ENCODE results near the gene RAP1B. TPM values are rescaled to one million over a fixed set of nuclear protein-coding genes. Genes with fewer than 3 reads are reported as not detected.
"Not testable (repeated sequence)": the region's sequence is repeated elsewhere in the genome, so short reads cannot be mapped to it uniquely, and the experiment has no call there.

The RAP1B gene
- polyA plus RNA-seq, 1 donor = 253 TPM

- no peak for DNase-seq
- no peaks in the 10 kb centered on the region for H3K4me1 ChIP-seq (ENCODE audit: control insufficient read depth, insufficient read depth, low read length)
- H3K9me3 ChIP-seq (ENCODE audit: control insufficient read depth, low read depth, low read length) = no peaks in the 10 kb centered on the region
- no CpG with 5 or more reads among the region's 1 CpG for WGBS (ENCODE audit: insufficient coverage, low lambda C conversion rate)
- H3K27me3 ChIP-seq (ENCODE audit: control insufficient read depth, insufficient read depth, low read length) = no peaks in the 10 kb centered on the region
- no peak overlapping the region for H3K4me3 ChIP-seq (ENCODE audit: low read length)
- no peak overlapping the region for H3K27ac ChIP-seq (ENCODE audit: low read length)
- H3K36me3 ChIP-seq (ENCODE audit: control insufficient read depth, insufficient read depth, low read length) = peaks cover 35% of the 10 kb centered on the region
These were observed 36.8 kb downstream of the RAP1B start for GRCh38 chr12:68647507-68647906.

- no peaks in the 10 kb centered on the region for H3K4me1 ChIP-seq (ENCODE audit: control insufficient read depth, insufficient read depth, low read length)
- no peak overlapping the region for H3K27ac ChIP-seq (ENCODE audit: low read length)
- no peaks in the 10 kb centered on the region for H3K9me3 ChIP-seq (ENCODE audit: control insufficient read depth, low read depth, low read length)
- 57% methylated on average over 2 of the region's 3 CpGs for WGBS (ENCODE audit: insufficient coverage, low lambda C conversion rate)
- peaks cover 39% of the 10 kb centered on the region for H3K36me3 ChIP-seq (ENCODE audit: control insufficient read depth, insufficient read depth, low read length)
- H3K4me3 ChIP-seq (ENCODE audit: low read length) = no peak overlapping the region
- DNase-seq = no peak
- no peaks in the 10 kb centered on the region for H3K27me3 ChIP-seq (ENCODE audit: control insufficient read depth, insufficient read depth, low read length)
These were observed 37.5 kb downstream of the RAP1B start for GRCh38 chr12:68648179-68648578.

- Histone ChIP-seq H3K36me3 (ENCODE audit: control insufficient read depth, insufficient read depth, low read length) (peaks cover 17% of the 10 kb centered on the region), H3K27ac (ENCODE audit: low read length) (no peak overlapping the region), H3K27me3 (ENCODE audit: control insufficient read depth, insufficient read depth, low read length) (no peaks in the 10 kb centered on the region), H3K4me3 (ENCODE audit: low read length) (no peak overlapping the region), H3K9me3 (ENCODE audit: control insufficient read depth, low read depth, low read length) (no peaks in the 10 kb centered on the region), H3K4me1 (ENCODE audit: control insufficient read depth, insufficient read depth, low read length) (no peaks in the 10 kb centered on the region)
- WGBS (ENCODE audit: insufficient coverage, low lambda C conversion rate) = 100% methylated on average over 1 of the region's 3 CpGs
- no peak for DNase-seq
These were observed 54.4 kb downstream of the RAP1B start for GRCh38 chr12:68665016-68665569.

- peaks cover 8% of the 10 kb centered on the region for H3K36me3 ChIP-seq (ENCODE audit: control insufficient read depth, insufficient read depth, low read length)
- H3K9me3 ChIP-seq (ENCODE audit: control insufficient read depth, low read depth, low read length) = no peaks in the 10 kb centered on the region
- no peak overlapping the region for H3K4me3 ChIP-seq (ENCODE audit: low read length)
- no peaks in the 10 kb centered on the region for H3K27me3 ChIP-seq (ENCODE audit: control insufficient read depth, insufficient read depth, low read length)
- H3K4me1 ChIP-seq (ENCODE audit: control insufficient read depth, insufficient read depth, low read length) = no peaks in the 10 kb centered on the region
- H3K27ac ChIP-seq (ENCODE audit: low read length) = no peak overlapping the region
- DNase-seq = no peak
- no CpG with 5 or more reads among the region's 1 CpG for WGBS (ENCODE audit: insufficient coverage, low lambda C conversion rate)
These were observed 56.6 kb downstream of the RAP1B start for GRCh38 chr12:68667291-68667690.

GRCh38 chr12:68667896-68668295 lies 57.2 kb downstream of the RAP1B start:
- Histone ChIP-seq H3K9me3 (ENCODE audit: control insufficient read depth, low read depth, low read length) (no peaks in the 10 kb centered on the region), H3K27me3 (ENCODE audit: control insufficient read depth, insufficient read depth, low read length) (no peaks in the 10 kb centered on the region), H3K27ac (ENCODE audit: low read length) (no peak overlapping the region), H3K4me3 (ENCODE audit: low read length) (no peak overlapping the region), H3K4me1 (ENCODE audit: control insufficient read depth, insufficient read depth, low read length) (no peaks in the 10 kb centered on the region), H3K36me3 (ENCODE audit: control insufficient read depth, insufficient read depth, low read length) (peaks cover 6% of the 10 kb centered on the region)
- DNase-seq = no peak
- no CpG with 5 or more reads among the region's 1 CpG for WGBS (ENCODE audit: insufficient coverage, low lambda C conversion rate)

GRCh38 chr12:68671179-68671578 lies 60.5 kb downstream of the RAP1B start:
- Histone ChIP-seq H3K4me1 (ENCODE audit: control insufficient read depth, insufficient read depth, low read length) (no peaks in the 10 kb centered on the region), H3K27ac (ENCODE audit: low read length) (no peak overlapping the region), H3K9me3 (ENCODE audit: control insufficient read depth, low read depth, low read length) (no peaks in the 10 kb centered on the region), H3K36me3 (ENCODE audit: control insufficient read depth, insufficient read depth, low read length) (no peaks in the 10 kb centered on the region), H3K4me3 (ENCODE audit: low read length) (no peak overlapping the region), H3K27me3 (ENCODE audit: control insufficient read depth, insufficient read depth, low read length) (no peaks in the 10 kb centered on the region)
- no peak for DNase-seq
- WGBS (ENCODE audit: insufficient coverage, low lambda C conversion rate) = 90% methylated on average over 2 of the region's 4 CpGs

- Histone ChIP-seq H3K9me3 (ENCODE audit: control insufficient read depth, low read depth, low read length) (no peaks in the 10 kb centered on the region), H3K36me3 (ENCODE audit: control insufficient read depth, insufficient read depth, low read length) (no peaks in the 10 kb centered on the region), H3K27ac (ENCODE audit: low read length) (no peak overlapping the region), H3K4me1 (ENCODE audit: control insufficient read depth, insufficient read depth, low read length) (no peaks in the 10 kb centered on the region), H3K4me3 (ENCODE audit: low read length) (no peak overlapping the region), H3K27me3 (ENCODE audit: control insufficient read depth, insufficient read depth, low read length) (no peaks in the 10 kb centered on the region)
- DNase-seq = no peak
- WGBS (ENCODE audit: insufficient coverage, low lambda C conversion rate) = 75% methylated on average over 1 of the region's 4 CpGs
These were observed 63.1 kb downstream of the RAP1B start for GRCh38 chr12:68673788-68674187.

- Histone ChIP-seq H3K27ac (ENCODE audit: low read length) (no peak overlapping the region), H3K9me3 (ENCODE audit: control insufficient read depth, low read depth, low read length) (no peaks in the 10 kb centered on the region), H3K36me3 (ENCODE audit: control insufficient read depth, insufficient read depth, low read length) (no peaks in the 10 kb centered on the region), H3K27me3 (ENCODE audit: control insufficient read depth, insufficient read depth, low read length) (no peaks in the 10 kb centered on the region), H3K4me1 (ENCODE audit: control insufficient read depth, insufficient read depth, low read length) (no peaks in the 10 kb centered on the region), H3K4me3 (ENCODE audit: low read length) (no peak overlapping the region)
- no peak for DNase-seq
These were observed 63.7 kb downstream of the RAP1B start for GRCh38 chr12:68674376-68674775.

GRCh38 chr12:68675101-68675842 lies 64.6 kb downstream of the RAP1B start:
- DNase-seq = peak in 1 of 2 donors; percentile 17
- no peaks in the 10 kb centered on the region for H3K9me3 ChIP-seq (ENCODE audit: control insufficient read depth, low read depth, low read length)
- WGBS (ENCODE audit: insufficient coverage, low lambda C conversion rate) = 63% methylated on average over 2 of the region's 5 CpGs
- H3K27ac ChIP-seq (ENCODE audit: low read length) = no peak overlapping the region
- H3K4me1 ChIP-seq (ENCODE audit: control insufficient read depth, insufficient read depth, low read length) = no peaks in the 10 kb centered on the region
- H3K4me3 ChIP-seq (ENCODE audit: low read length) = no peak overlapping the region
- no peaks in the 10 kb centered on the region for H3K36me3 ChIP-seq (ENCODE audit: control insufficient read depth, insufficient read depth, low read length)
- no peaks in the 10 kb centered on the region for H3K27me3 ChIP-seq (ENCODE audit: control insufficient read depth, insufficient read depth, low read length)

GRCh38 chr12:68676854-68677253 lies 66.2 kb downstream of the RAP1B start:
- H3K27me3 ChIP-seq (ENCODE audit: control insufficient read depth, insufficient read depth, low read length); H3K4me3 ChIP-seq (ENCODE audit: low read length); H3K36me3 ChIP-seq (ENCODE audit: control insufficient read depth, insufficient read depth, low read length); DNase-seq; H3K4me1 ChIP-seq (ENCODE audit: control insufficient read depth, insufficient read depth, low read length); H3K9me3 ChIP-seq (ENCODE audit: control insufficient read depth, low read depth, low read length); H3K27ac ChIP-seq (ENCODE audit: low read length): not testable (repeated sequence)
- no CpG with 5 or more reads among the region's 5 CpGs for WGBS (ENCODE audit: insufficient coverage, low lambda C conversion rate)

- H3K27ac ChIP-seq (ENCODE audit: low read length) = peak overlapping the region; percentile 92
- peak overlapping the region; percentile 79 for H3K4me3 ChIP-seq (ENCODE audit: low read length)
- no peaks in the 10 kb centered on the region for H3K27me3 ChIP-seq (ENCODE audit: control insufficient read depth, insufficient read depth, low read length)
- 44% methylated on average over 3 of the region's 3 CpGs for WGBS (ENCODE audit: insufficient coverage, low lambda C conversion rate)
- peaks cover 4% of the 10 kb centered on the region for H3K36me3 ChIP-seq (ENCODE audit: control insufficient read depth, insufficient read depth, low read length)
- no peak for DNase-seq
- peaks cover 4% of the 10 kb centered on the region for H3K4me1 ChIP-seq (ENCODE audit: control insufficient read depth, insufficient read depth, low read length)
- no peaks in the 10 kb centered on the region for H3K9me3 ChIP-seq (ENCODE audit: control insufficient read depth, low read depth, low read length)
These were observed 75.5 kb downstream of the RAP1B start for GRCh38 chr12:68686262-68686594.

Measured in large intestine (tissue), 3 donors.